PC-9 (cell line): Measurements from ENCODE around the gene EMC10.

ENCODE experiments used
- EZH2 ChIP-seq: fragments of 200-600 bp; sonication (generic); IDR thresholded peaks from 2 replicates; pipeline ENCODE4 v1.8.0; 2017; ENCODE audit warnings: antibody characterized with exemption, low read depth
- TF ChIP-seq, protein P1 (sequence below): fragments of 200-600 bp; sonication (generic); conservative IDR thresholded peaks from 2 replicates; pipeline ENCODE4 v1.6.1; 2017; ENCODE audit warnings: mixed run types, antibody characterized with exemption, mild to moderate bottlenecking, moderate library complexity

DNA sequence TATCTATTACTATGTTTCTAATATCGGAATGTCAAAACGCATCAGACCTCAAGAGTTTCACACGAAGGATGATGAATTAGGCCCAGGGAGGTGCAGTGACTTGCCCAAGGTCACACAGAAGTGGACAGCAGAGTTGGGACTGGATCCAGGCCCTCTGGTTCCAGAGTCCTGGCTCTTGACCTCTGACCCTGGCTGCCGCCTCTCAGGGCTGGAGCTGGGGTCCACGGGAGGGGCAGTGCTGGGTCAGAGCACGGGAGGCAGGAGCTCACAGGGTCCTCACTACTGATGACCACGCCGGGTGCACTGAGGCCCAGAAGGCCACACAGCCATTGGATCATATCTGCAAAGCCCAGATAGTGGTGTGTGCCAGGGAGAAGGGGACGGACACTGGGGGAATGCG, 46.6 kb downstream of the EMC10 start:
- TF ChIP-seq, protein P1, sequence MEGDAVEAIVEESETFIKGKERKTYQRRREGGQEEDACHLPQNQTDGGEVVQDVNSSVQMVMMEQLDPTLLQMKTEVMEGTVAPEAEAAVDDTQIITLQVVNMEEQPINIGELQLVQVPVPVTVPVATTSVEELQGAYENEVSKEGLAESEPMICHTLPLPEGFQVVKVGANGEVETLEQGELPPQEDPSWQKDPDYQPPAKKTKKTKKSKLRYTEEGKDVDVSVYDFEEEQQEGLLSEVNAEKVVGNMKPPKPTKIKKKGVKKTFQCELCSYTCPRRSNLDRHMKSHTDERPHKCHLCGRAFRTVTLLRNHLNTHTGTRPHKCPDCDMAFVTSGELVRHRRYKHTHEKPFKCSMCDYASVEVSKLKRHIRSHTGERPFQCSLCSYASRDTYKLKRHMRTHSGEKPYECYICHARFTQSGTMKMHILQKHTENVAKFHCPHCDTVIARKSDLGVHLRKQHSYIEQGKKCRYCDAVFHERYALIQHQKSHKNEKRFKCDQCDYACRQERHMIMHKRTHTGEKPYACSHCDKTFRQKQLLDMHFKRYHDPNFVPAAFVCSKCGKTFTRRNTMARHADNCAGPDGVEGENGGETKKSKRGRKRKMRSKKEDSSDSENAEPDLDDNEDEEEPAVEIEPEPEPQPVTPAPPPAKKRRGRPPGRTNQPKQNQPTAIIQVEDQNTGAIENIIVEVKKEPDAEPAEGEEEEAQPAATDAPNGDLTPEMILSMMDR, result no peak
- no peak for TF ChIP-seq EZH2
